WTC11 (cell line): ENCODE measurements around the gene ADD1. TPM values are rescaled to one million over a fixed set of nuclear protein-coding genes. Genes with fewer than 3 reads are reported as not detected.

Experiments used
- ATAC-seq: fragments of 200-7000 bp; cut with Tn5 transposase; 2 replicates; pipeline ENCODE4 v1.10.0; 2021; ENCODE audit warnings: mild to moderate bottlenecking, moderate library complexity
- CTCF ChIA-PET: fragments of 300-600 bp; sonication (Branson Sonifier 250); formaldehyde crosslinking; loops from one replicate; lab custom pipeline; 2021; ENCODE audit warnings: antibody characterized with exemption; lab: Charles Lee
- POLR2A ChIA-PET: fragments of 350-600 bp; sonication (Branson Sonifier 250); formaldehyde crosslinking; loops from one replicate; lab custom pipeline; 2021; ENCODE audit warnings: antibody characterized with exemption; lab: Charles Lee
- DNase-seq: peaks from one replicate; pipeline ENCODE4 v3.0.0; 2021; ENCODE audit warnings: low spot score
- H3K27ac Mint-ChIP-seq: 2 replicates; pipeline ENCODE4 v1.8.0; 2021; ENCODE audit warnings: mixed read lengths
- H3K27me3 Mint-ChIP-seq: 2 replicates; pipeline ENCODE4 v1.8.0; 2021; ENCODE audit warnings: low read depth, mild to moderate bottlenecking, moderate library complexity, mixed read lengths
- H3K36me3 Mint-ChIP-seq: 2 replicates; pipeline ENCODE4 v1.8.0; 2021; ENCODE audit warnings: mixed read lengths
- H3K4me1 Mint-ChIP-seq: 2 replicates; pipeline ENCODE4 v1.8.0; 2022; ENCODE audit warnings: mixed read lengths
- H3K4me3 Mint-ChIP-seq: 2 replicates; pipeline ENCODE4 v1.8.0; 2021; ENCODE audit warnings: mild to moderate bottlenecking, moderate library complexity, mixed read lengths
- H3K9me3 Mint-ChIP-seq: 2 replicates; pipeline ENCODE4 v1.8.0; 2021; ENCODE audit warnings: mixed read lengths
- AFF4 ChIP-seq: sonication (generic); formaldehyde crosslinking; IDR thresholded peaks from 2 replicates; pipeline ENCODE4 v1.8.1; 2023; ENCODE audit warnings: mild to moderate bottlenecking, missing genetic modification reagents, borderline replicate concordance
- ARID4B ChIP-seq: sonication (generic); formaldehyde crosslinking; IDR thresholded peaks from 2 replicates; pipeline ENCODE4 v1.8.0; 2023; ENCODE audit warnings: missing genetic modification reagents, mild to moderate bottlenecking, borderline replicate concordance
- ATF6 ChIP-seq: sonication (generic); formaldehyde crosslinking; IDR thresholded peaks from 2 replicates; pipeline ENCODE4 v1.8.1; 2023; ENCODE audit warnings: mild to moderate bottlenecking, missing genetic modification reagents
- CBFB ChIP-seq: sonication (generic); formaldehyde crosslinking; IDR thresholded peaks from 2 replicates; pipeline ENCODE4 v1.8.1; 2022; ENCODE audit warnings: mild to moderate bottlenecking, low read depth, missing genetic modification reagents
- CREB1 ChIP-seq: sonication (generic); formaldehyde crosslinking; IDR thresholded peaks from 2 replicates; pipeline ENCODE4 v1.8.0; 2023; ENCODE audit warnings: mild to moderate bottlenecking, missing genetic modification reagents
- CREM ChIP-seq: sonication (generic); formaldehyde crosslinking; IDR thresholded peaks from 2 replicates; pipeline ENCODE4 v1.8.1; 2022; ENCODE audit warnings: mild to moderate bottlenecking, missing genetic modification reagents, moderate library complexity
- ETV6 ChIP-seq: sonication (generic); formaldehyde crosslinking; IDR thresholded peaks from 2 replicates; pipeline ENCODE4 v1.8.1; 2022; ENCODE audit warnings: mild to moderate bottlenecking, missing genetic modification reagents
- KAT7 ChIP-seq: sonication (generic); formaldehyde crosslinking; IDR thresholded peaks from 2 replicates; pipeline ENCODE4 v1.8.1; 2023; ENCODE audit warnings: missing genetic modification reagents, mild to moderate bottlenecking, borderline replicate concordance
- MXD4 ChIP-seq: fragments of 250-450 bp; sonication (Bioruptor Pico); IDR thresholded peaks from 2 replicates; pipeline ENCODE4 v1.8.0; 2021; ENCODE audit warnings: mild to moderate bottlenecking, moderate library complexity, borderline replicate concordance
- NR1H2 ChIP-seq: sonication (generic); formaldehyde crosslinking; IDR thresholded peaks from 2 replicates; pipeline ENCODE4 v1.9.0; 2021; ENCODE audit warnings: mild to moderate bottlenecking, moderate library complexity, missing genetic modification reagents
- NR3C1 ChIP-seq: sonication (generic); formaldehyde crosslinking; conservative IDR thresholded peaks from 2 replicates; pipeline ENCODE4 v1.8.1; 2023; ENCODE audit warnings: low read depth, mild to moderate bottlenecking, missing genetic modification reagents
- OVOL2 ChIP-seq: fragments of 250-450 bp; sonication (Bioruptor Pico); IDR thresholded peaks from 2 replicates; pipeline ENCODE4 v1.9.0; 2021; ENCODE audit warnings: mild to moderate bottlenecking, borderline replicate concordance
- TCF7 ChIP-seq: sonication (generic); formaldehyde crosslinking; IDR thresholded peaks from 2 replicates; pipeline ENCODE4 v1.8.0; 2022; ENCODE audit warnings: mild to moderate bottlenecking, low read depth, missing genetic modification reagents, moderate library complexity
- TEAD1 ChIP-seq: sonication (generic); formaldehyde crosslinking; IDR thresholded peaks from 2 replicates; pipeline ENCODE4 v1.8.0; 2022; ENCODE audit warnings: mild to moderate bottlenecking, missing genetic modification reagents
- ZNF219 ChIP-seq: sonication (generic); formaldehyde crosslinking; IDR thresholded peaks from 2 replicates; pipeline ENCODE4 v1.8.0; 2023; ENCODE audit warnings: missing genetic modification reagents, mild to moderate bottlenecking, borderline replicate concordance
- total RNA-seq: library from RNA; stranded (reverse); gene quantifications from 3 replicates; pipeline ENCODE4 v1.2.3, GENCODE V29; 2021
- TF ChIP-seq, protein P1 (sequence below): sonication (generic); formaldehyde crosslinking; IDR thresholded peaks from 2 replicates; pipeline ENCODE4 v1.8.0; 2022; ENCODE audit warnings: mild to moderate bottlenecking, missing genetic modification reagents
- TF ChIP-seq, protein P2 (sequence below): sonication (generic); formaldehyde crosslinking; IDR thresholded peaks from 2 replicates; pipeline ENCODE4 v1.8.1; 2022; ENCODE audit warnings: mild to moderate bottlenecking, moderate library complexity, missing genetic modification reagents
- TF ChIP-seq, protein P3 (sequence below): fragments of 250-450 bp; sonication (Bioruptor Pico); IDR thresholded peaks from 2 replicates; pipeline ENCODE4 v1.8.0; 2021; ENCODE audit warnings: mild to moderate bottlenecking
- TF ChIP-seq, protein P4 (sequence below): sonication (generic); formaldehyde crosslinking; IDR thresholded peaks from 2 replicates; pipeline ENCODE4 v1.8.1; 2023; ENCODE audit warnings: mild to moderate bottlenecking, moderate library complexity, missing genetic modification reagents

The ADD1 gene
- total RNA-seq, 1 experiment from 2014 or later = 178 TPM

GRCh38 chr4:2932951-2933565 is 89.4 kb downstream of the ADD1 start:
- DNase-seq = no peak
- Mint-ChIP-seq H3K36me3 (peaks cover 19% of the 10 kb centered on the region), H3K27ac (peak overlapping the region; percentile 95), H3K4me1 (peaks cover 26% of the 10 kb centered on the region), H3K4me3 (peak overlapping the region; percentile 67), H3K9me3 (no peaks in the 10 kb centered on the region), H3K27me3 (no peaks in the 10 kb centered on the region)
- ChIA-PET CTCF (interaction anchor here (1.1 kb wide), 1 partner anchor 169 kb away, joined by 3 read pairs; no protein-coding TSS in a partner anchor), POLR2A (no interaction called here)
- no peak for TF ChIP-seq ATF6 (CRISPR knock-in tag)
- TF ChIP-seq CBFB (CRISPR knock-in tag) = no peak
- TF ChIP-seq, protein P1, sequence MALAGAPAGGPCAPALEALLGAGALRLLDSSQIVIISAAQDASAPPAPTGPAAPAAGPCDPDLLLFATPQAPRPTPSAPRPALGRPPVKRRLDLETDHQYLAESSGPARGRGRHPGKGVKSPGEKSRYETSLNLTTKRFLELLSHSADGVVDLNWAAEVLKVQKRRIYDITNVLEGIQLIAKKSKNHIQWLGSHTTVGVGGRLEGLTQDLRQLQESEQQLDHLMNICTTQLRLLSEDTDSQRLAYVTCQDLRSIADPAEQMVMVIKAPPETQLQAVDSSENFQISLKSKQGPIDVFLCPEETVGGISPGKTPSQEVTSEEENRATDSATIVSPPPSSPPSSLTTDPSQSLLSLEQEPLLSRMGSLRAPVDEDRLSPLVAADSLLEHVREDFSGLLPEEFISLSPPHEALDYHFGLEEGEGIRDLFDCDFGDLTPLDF = no peak
- TF ChIP-seq ETV6 (CRISPR knock-in tag) = no peak
- TF ChIP-seq NR1H2 (CRISPR knock-in tag) = no peak
- TF ChIP-seq OVOL2 = no peak
- no peak for TF ChIP-seq ZNF219 (CRISPR knock-in tag)
- TF ChIP-seq MXD4 (CRISPR knock-in tag) = no peak
- TF ChIP-seq CREB1 (CRISPR knock-in tag) = no peak
- no peak for TF ChIP-seq NR3C1 (CRISPR knock-in tag)
- no peak for TF ChIP-seq CREM (CRISPR knock-in tag)
- TF ChIP-seq, protein P2, sequence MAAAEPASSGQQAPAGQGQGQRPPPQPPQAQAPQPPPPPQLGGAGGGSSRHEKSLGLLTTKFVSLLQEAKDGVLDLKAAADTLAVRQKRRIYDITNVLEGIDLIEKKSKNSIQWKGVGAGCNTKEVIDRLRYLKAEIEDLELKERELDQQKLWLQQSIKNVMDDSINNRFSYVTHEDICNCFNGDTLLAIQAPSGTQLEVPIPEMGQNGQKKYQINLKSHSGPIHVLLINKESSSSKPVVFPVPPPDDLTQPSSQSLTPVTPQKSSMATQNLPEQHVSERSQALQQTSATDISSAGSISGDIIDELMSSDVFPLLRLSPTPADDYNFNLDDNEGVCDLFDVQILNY = no peak
- TF ChIP-seq, protein P3, sequence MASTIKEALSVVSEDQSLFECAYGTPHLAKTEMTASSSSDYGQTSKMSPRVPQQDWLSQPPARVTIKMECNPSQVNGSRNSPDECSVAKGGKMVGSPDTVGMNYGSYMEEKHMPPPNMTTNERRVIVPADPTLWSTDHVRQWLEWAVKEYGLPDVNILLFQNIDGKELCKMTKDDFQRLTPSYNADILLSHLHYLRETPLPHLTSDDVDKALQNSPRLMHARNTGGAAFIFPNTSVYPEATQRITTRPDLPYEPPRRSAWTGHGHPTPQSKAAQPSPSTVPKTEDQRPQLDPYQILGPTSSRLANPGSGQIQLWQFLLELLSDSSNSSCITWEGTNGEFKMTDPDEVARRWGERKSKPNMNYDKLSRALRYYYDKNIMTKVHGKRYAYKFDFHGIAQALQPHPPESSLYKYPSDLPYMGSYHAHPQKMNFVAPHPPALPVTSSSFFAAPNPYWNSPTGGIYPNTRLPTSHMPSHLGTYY (CRISPR knock-in tag) = no peak
- no peak for TF ChIP-seq AFF4 (CRISPR knock-in tag)
- TF ChIP-seq TEAD1 (CRISPR knock-in tag) = no peak
- TF ChIP-seq, protein P4, sequence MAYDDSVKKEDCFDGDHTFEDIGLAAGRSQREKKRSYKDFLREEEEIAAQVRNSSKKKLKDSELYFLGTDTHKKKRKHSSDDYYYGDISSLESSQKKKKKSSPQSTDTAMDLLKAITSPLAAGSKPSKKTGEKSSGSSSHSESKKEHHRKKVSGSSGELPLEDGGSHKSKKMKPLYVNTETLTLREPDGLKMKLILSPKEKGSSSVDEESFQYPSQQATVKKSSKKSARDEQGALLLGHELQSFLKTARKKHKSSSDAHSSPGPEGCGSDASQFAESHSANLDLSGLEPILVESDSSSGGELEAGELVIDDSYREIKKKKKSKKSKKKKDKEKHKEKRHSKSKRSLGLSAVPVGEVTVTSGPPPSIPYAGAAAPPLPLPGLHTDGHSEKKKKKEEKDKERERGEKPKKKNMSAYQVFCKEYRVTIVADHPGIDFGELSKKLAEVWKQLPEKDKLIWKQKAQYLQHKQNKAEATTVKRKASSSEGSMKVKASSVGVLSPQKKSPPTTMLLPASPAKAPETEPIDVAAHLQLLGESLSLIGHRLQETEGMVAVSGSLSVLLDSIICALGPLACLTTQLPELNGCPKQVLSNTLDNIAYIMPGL (CRISPR knock-in tag) = no peak; the same call in 1 of the 2 replicates
- TF ChIP-seq KAT7 (CRISPR knock-in tag) = no peak
- TF ChIP-seq TCF7 (CRISPR knock-in tag) = no peak
- TF ChIP-seq ARID4B (CRISPR knock-in tag) = no peak
- no peak for ATAC-seq
